Measurements from ENCODE around the gene REG3G. TPM values are rescaled to one million over a fixed set of nuclear protein-coding genes. Genes with fewer than 3 reads are reported as not detected.
"Not testable (repeated sequence)": the region's sequence is repeated elsewhere in the genome, so short reads cannot be mapped to it uniquely, and the experiment has no call there.

REG3G gene
- total RNA-seq, 4 donors from 2014 or later, result 0.35 TPM; not detected in 3

- H3K4me3 ChIP-seq, result no peak overlapping the region
- no peaks in the 10 kb centered on the region for H3K4me1 ChIP-seq
- H3K36me3 ChIP-seq, result no peaks in the 10 kb centered on the region
- H3K27ac ChIP-seq, result no peak overlapping the region
- DNase-seq, result no peak
- intact Hi-C loops (cut with DNase I; ENCODE audit: low total_unique reads), result no loop called here
- TF ChIP-seq, protein P1, sequence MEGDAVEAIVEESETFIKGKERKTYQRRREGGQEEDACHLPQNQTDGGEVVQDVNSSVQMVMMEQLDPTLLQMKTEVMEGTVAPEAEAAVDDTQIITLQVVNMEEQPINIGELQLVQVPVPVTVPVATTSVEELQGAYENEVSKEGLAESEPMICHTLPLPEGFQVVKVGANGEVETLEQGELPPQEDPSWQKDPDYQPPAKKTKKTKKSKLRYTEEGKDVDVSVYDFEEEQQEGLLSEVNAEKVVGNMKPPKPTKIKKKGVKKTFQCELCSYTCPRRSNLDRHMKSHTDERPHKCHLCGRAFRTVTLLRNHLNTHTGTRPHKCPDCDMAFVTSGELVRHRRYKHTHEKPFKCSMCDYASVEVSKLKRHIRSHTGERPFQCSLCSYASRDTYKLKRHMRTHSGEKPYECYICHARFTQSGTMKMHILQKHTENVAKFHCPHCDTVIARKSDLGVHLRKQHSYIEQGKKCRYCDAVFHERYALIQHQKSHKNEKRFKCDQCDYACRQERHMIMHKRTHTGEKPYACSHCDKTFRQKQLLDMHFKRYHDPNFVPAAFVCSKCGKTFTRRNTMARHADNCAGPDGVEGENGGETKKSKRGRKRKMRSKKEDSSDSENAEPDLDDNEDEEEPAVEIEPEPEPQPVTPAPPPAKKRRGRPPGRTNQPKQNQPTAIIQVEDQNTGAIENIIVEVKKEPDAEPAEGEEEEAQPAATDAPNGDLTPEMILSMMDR (IDR thresholded peaks at IDR 0.05), result no peak
- no peak for TF ChIP-seq POLR2A (IDR thresholded peaks at IDR 0.05)
- no peaks in the 10 kb centered on the region for H3K27me3 ChIP-seq
- H3K9me3 ChIP-seq, result no peaks in the 10 kb centered on the region
Measured at GRCh38 chr2:79041032-79041448, 15.5 kb downstream of the REG3G start.

GRCh38 chr2:79053486-79053885 is 28.0 kb downstream of the REG3G start:
- H3K27ac ChIP-seq; DNase-seq; intact Hi-C loops (cut with DNase I; ENCODE audit: low total_unique reads): not testable (repeated sequence)

DNA sequence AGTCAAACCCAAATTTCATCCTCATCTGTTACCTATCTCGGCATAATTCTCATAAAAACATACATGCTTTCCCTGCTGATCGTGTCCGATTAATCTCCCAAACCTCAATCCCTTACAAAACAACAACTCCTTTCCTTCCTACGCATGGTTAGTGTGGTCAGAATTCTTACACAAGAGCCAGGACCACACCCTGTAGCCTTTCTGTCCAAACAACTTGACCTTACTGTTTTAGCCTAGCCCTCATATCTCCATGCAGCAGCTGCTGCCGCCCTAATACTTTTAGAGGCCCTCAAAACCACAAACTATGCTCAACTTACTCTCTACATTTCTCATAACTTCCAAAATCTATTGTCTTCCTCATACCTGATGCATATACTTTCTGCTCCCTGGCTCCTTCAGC is 29.3 kb downstream of the REG3G start:
- H3K36me3 ChIP-seq; intact Hi-C loops (cut with DNase I; ENCODE audit: low total_unique reads); H3K4me3 ChIP-seq; H3K27ac ChIP-seq; H3K4me1 ChIP-seq; DNase-seq; H3K9me3 ChIP-seq; H3K27me3 ChIP-seq: not testable (repeated sequence)

More at GRCh38 chr2:79053486-79053885, 28.0 kb downstream of the REG3G start:
- H3K4me1 ChIP-seq, H3K9me3 ChIP-seq, H3K4me3 ChIP-seq, H3K27me3 ChIP-seq, H3K36me3 ChIP-seq: not testable (repeated sequence)

DNA sequence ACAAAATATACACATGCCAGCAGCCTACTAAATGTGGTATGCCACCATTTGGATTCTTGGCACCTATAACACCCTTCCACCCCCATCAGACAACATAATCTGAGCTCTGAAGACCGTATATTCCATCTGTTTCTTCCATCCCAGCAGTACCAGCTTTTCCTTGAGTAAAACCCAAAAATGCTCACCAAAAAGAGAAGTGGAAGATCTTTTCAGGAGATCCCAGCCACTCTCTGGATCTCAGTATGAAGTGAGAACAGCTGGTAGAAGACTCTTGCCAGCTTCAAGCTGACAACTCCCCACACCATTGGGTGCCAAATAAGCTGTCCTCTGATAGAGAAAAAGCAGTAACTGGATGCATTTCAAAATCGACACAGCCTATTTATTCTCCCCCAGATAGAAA is 39.7 kb downstream of the REG3G start:
- TF ChIP-seq, protein P1 (IDR thresholded peaks at IDR 0.05), result no peak
- TF ChIP-seq POLR2A (IDR thresholded peaks at IDR 0.05), result no peak
- H3K27me3 ChIP-seq, result no peaks in the 10 kb centered on the region
- H3K9me3 ChIP-seq, result no peaks in the 10 kb centered on the region
- no peaks in the 10 kb centered on the region for H3K36me3 ChIP-seq
- no peaks in the 10 kb centered on the region for H3K4me1 ChIP-seq
- no peak overlapping the region for H3K4me3 ChIP-seq
- intact Hi-C loops (cut with DNase I; ENCODE audit: low total_unique reads), result no loop called here
- no peak overlapping the region for H3K27ac ChIP-seq
- no peak for DNase-seq

DNA sequence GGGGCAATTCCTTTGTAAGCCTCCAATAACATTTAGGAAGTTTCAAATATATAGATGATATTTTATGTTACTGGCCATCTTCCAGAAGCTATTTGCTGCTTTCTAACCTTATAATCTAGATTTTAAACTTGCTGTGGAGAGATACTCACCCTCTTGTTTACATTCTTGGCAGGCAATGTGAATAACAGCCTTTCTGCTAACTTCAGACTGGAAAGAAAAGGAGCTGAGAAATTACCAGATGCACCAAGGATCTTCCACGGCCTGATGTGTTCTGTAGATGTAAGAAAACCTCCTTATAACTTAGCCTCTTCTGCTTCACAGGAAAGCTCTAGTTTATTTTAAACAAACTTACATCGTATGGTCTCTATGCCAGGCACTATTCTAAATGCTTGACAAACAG is 45.6 kb downstream of the REG3G start:
- Histone ChIP-seq H3K4me1 (no peaks in the 10 kb centered on the region), H3K27me3 (no peaks in the 10 kb centered on the region), H3K9me3 (no peaks in the 10 kb centered on the region), H3K36me3 (no peaks in the 10 kb centered on the region), H3K27ac (no peak overlapping the region), H3K4me3 (no peak overlapping the region)
- no peak for TF ChIP-seq POLR2A (IDR thresholded peaks at IDR 0.05)
- TF ChIP-seq, protein P1 (IDR thresholded peaks at IDR 0.05), result no peak
- no peak for DNase-seq
- intact Hi-C loops (cut with DNase I; ENCODE audit: low total_unique reads), result no loop called here

Other genes with a start within 250 kb of the REG3G start
- gene REG1B, start 62.3 kb downstream of the REG3G start, total RNA-seq, result not detected
- gene REG1A, start 94.8 kb downstream of the REG3G start, total RNA-seq, result under 1 TPM in 1 of 4 donors, not detected in 3; 0.82 TPM
- gene REG3A, start 134.1 kb downstream of the REG3G start, total RNA-seq, result not detected

Data from uterus (tissue), 4 donors.